Muscle layer of colon (tissue), 2 donors: ENCODE data around the gene ARSG.

Experiments
- H3K27ac ChIP-seq: one replicate; pipeline ENCODE4 v1.7.0; 2013; ENCODE audit warnings: low read depth, mild to moderate bottlenecking, low read length, moderate library complexity
- H3K27me3 ChIP-seq, 2 donors: one replicate each; pipeline ENCODE4 v1.7.0; 2013; ENCODE audit warnings: low read length in 2 of 2, mild to moderate bottlenecking in 2 of 2; ENCODE audit not compliant: insufficient read depth in 2 of 2, control insufficient read depth in 1 of 2
- H3K36me3 ChIP-seq: one replicate; pipeline ENCODE4 v1.7.0; 2013; ENCODE audit warnings: mild to moderate bottlenecking, low read length; ENCODE audit not compliant: insufficient read depth
- H3K4me1 ChIP-seq: one replicate; pipeline ENCODE4 v1.7.0; 2013; ENCODE audit warnings: mild to moderate bottlenecking, low read length; ENCODE audit not compliant: insufficient read depth
- H3K4me3 ChIP-seq, 2 donors: one replicate each; pipeline ENCODE4 v1.7.0; 2013; ENCODE audit warnings: low read length in 2 of 2, low read depth in 1 of 2, mild to moderate bottlenecking in 1 of 2, moderate library complexity in 1 of 2
- H3K9ac ChIP-seq: one replicate; pipeline ENCODE4 v1.7.0; 2013; ENCODE audit warnings: low read length
- H3K9me3 ChIP-seq: one replicate; pipeline ENCODE4 v1.7.0; 2013; ENCODE audit warnings: mild to moderate bottlenecking, low read length
- donor health status: abdominal sarcoma.
- donor health status: Adenocarcinoma of cecum.

The ARSG gene

GRCh38 chr17:68460146-68460545 lies 168.9 kb downstream of the ARSG start:
- Histone ChIP-seq H3K27ac (no peak overlapping the region), H3K36me3 (no peaks in the 10 kb centered on the region), H3K9me3 (no peaks in the 10 kb centered on the region), H3K4me1 (peaks cover 10% of the 10 kb centered on the region), H3K9ac (no peak overlapping the region), H3K4me3 (no peak overlapping the region), H3K27me3 (no peaks in the 10 kb centered on the region)

GRCh38 chr17:68460715-68461114 lies 169.4 kb downstream of the ARSG start:
- no peaks in the 10 kb centered on the region for H3K36me3 ChIP-seq
- no peaks in the 10 kb centered on the region for H3K27me3 ChIP-seq
- peaks cover 7% of the 10 kb centered on the region for H3K4me1 ChIP-seq
- H3K9ac ChIP-seq, result no peak overlapping the region
- no peak overlapping the region for H3K27ac ChIP-seq
- no peak overlapping the region for H3K4me3 ChIP-seq
- H3K9me3 ChIP-seq, result no peaks in the 10 kb centered on the region

DNA sequence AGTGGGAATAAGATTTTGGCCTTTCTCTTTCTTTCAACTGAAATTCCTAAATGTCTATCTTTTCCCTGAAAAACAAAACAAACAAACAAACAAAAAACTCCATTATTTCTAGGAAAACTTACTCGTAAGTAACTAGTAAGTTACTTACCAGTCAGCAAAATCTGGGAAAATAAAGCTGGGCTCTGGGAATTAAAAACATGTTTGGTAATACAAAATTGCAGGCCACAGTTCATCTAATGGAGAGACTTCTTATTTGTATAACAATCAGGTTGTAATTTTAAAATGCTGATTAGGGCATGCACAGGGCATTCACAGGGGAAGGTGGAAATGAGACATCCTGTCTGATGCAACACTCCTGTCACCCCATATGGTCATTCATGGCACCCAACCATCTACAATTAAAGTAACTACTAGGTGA lies 169.8 kb downstream of the ARSG start:
- Histone ChIP-seq H3K27ac (no peak overlapping the region), H3K27me3 (no peaks in the 10 kb centered on the region), H3K9me3 (no peaks in the 10 kb centered on the region), H3K4me3 (no peak overlapping the region), H3K36me3 (no peaks in the 10 kb centered on the region), H3K9ac (no peak overlapping the region), H3K4me1 (peaks cover 3% of the 10 kb centered on the region)

- no peak overlapping the region for H3K27ac ChIP-seq
These were observed 170.3 kb downstream of the ARSG start for GRCh38 chr17:68461589-68461988.

GRCh38 chr17:68462381-68463210 lies 171.3 kb downstream of the ARSG start:
- H3K27me3 ChIP-seq, result no peaks in the 10 kb centered on the region
- H3K9me3 ChIP-seq, result no peaks in the 10 kb centered on the region
- no peak overlapping the region for H3K27ac ChIP-seq
- H3K36me3 ChIP-seq, result no peaks in the 10 kb centered on the region
- H3K4me3 ChIP-seq, result no peak overlapping the region
- no peak overlapping the region for H3K9ac ChIP-seq
- no peaks in the 10 kb centered on the region for H3K4me1 ChIP-seq

More at GRCh38 chr17:68461589-68461988, 170.3 kb downstream of the ARSG start:
- H3K27me3 ChIP-seq, result no peaks in the 10 kb centered on the region
- H3K4me1 ChIP-seq, result no peaks in the 10 kb centered on the region
- H3K9me3 ChIP-seq, result no peaks in the 10 kb centered on the region
- no peaks in the 10 kb centered on the region for H3K36me3 ChIP-seq
- no peak overlapping the region for H3K4me3 ChIP-seq
- no peak overlapping the region for H3K9ac ChIP-seq

DNA sequence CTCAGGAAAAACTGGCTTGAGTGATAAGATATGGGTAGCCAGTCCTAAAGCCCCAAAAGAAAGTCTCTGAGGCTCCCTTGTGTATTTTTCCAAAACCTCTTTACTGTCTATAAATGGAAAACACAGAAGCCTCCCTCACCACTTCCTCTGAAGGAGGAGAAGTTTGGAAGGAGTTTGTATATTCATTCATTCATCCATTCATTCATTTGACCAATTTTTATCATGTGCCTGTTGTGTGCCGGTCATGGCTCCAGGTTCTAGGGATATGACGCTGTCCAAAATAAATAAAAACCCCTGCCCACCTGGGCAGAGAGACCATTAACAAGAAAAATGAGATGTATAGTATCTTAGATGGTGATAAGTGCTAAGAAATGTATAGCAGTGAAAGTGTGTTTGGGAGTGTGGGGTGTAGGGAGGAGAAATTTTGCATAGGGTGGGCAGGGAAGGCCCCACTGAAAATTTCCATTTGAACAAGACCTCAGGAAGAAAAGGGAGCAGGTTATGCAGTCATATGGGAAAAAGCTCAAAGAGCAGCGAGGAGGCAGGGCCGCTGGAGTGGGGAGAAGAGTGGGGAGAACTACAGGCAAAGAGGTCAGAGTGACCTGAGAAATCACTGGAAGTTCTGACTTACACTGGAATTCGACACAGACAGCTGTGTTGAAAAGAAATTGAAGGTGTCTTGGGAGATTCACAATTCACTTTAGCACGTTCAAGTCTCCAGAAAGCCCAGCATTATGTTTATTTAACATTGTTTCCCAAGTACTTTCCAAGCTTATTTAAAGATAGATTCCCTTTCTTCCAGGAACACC lies 172.1 kb downstream of the ARSG start:
- no peaks in the 10 kb centered on the region for H3K9me3 ChIP-seq
- no peak overlapping the region for H3K27ac ChIP-seq

GRCh38 chr17:68468334-68468733 lies 177.0 kb downstream of the ARSG start:
- H3K27ac ChIP-seq, result no peak overlapping the region
- no peaks in the 10 kb centered on the region for H3K27me3 ChIP-seq
- H3K4me1 ChIP-seq, result no peaks in the 10 kb centered on the region
- H3K9ac ChIP-seq, result no peak overlapping the region
- no peak overlapping the region for H3K4me3 ChIP-seq
- H3K36me3 ChIP-seq, result no peaks in the 10 kb centered on the region
- no peaks in the 10 kb centered on the region for H3K9me3 ChIP-seq

More for the DNA sequence above, 172.1 kb downstream of the ARSG start:
- H3K36me3 ChIP-seq, result no peaks in the 10 kb centered on the region
- no peak overlapping the region for H3K9ac ChIP-seq
- no peaks in the 10 kb centered on the region for H3K4me1 ChIP-seq
- H3K27me3 ChIP-seq, result no peaks in the 10 kb centered on the region
- no peak overlapping the region for H3K4me3 ChIP-seq

DNA sequence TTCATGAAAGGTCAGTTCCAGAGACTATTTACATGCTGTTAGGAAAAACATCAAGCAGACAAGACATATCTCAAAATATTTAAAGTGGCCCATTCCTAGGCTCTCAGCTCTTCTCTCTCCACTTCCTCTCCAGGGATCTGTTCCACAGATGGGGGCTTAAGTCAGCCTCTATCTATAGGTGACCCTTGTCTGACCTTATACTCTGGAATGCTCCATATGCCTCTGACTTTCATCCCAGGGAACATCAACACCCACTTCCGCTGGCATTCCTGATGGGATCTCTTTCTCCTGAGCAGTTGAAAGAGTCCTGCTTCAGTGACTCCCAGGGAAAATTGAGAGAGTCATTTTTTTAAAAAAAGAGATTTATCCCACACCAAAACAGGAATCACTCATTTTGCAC lies 177.5 kb downstream of the ARSG start:
- Histone ChIP-seq H3K27me3 (no peaks in the 10 kb centered on the region), H3K27ac (no peak overlapping the region), H3K4me1 (no peaks in the 10 kb centered on the region), H3K9ac (no peak overlapping the region), H3K4me3 (no peak overlapping the region), H3K9me3 (no peaks in the 10 kb centered on the region), H3K36me3 (no peaks in the 10 kb centered on the region)
